GM19463 (cell line): ENCODE measurements around the gene ANOS1.

Experiments used
- ATAC-seq: cut with Tn5 transposase; IDR thresholded peaks from one replicate; pipeline ENCODE4 v1.9.1; 2021; ENCODE audit warnings: mild to moderate bottlenecking, moderate library complexity; ENCODE audit not compliant: unreplicated experiment

ANOS1 gene

DNA sequence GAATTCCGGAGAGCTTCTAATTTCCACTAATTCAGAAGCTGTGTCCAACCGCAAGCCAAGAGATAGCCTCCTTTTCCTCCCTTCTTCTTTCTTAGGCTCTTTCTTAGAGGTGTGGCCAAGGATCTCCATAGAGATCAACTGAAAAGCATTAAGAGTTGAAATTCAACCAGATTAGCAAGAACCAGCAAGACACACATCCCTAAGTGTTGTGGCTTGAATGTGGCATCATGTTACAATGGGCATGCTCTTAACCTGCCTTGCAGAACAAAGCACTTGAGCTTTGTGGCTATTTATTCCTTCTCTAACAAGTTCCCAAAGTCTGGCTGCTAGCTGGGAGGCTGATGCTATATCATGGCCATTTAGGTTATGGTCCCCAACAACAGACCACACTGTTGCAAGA is 10.4 kb downstream of the ANOS1 start:
- ATAC-seq = no peak

DNA sequence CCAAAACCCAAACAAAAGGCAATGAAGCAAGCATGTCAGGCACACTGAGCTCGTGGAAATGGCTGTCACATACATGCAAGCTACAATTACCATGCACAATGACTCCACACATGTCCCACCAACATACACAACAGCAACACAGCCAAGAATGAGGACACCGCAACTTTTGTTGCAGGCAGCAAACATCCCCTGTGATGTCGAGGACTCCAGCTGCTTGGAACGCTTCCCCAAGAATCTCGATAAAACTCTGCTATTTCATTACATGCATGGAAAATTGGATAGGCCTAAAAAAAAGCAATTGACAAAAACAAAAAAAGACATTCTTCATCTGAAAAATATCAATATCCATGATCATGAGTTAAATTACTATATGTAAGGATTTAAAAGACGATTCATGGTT is 11.8 kb downstream of the ANOS1 start:
- ATAC-seq = no peak

DNA sequence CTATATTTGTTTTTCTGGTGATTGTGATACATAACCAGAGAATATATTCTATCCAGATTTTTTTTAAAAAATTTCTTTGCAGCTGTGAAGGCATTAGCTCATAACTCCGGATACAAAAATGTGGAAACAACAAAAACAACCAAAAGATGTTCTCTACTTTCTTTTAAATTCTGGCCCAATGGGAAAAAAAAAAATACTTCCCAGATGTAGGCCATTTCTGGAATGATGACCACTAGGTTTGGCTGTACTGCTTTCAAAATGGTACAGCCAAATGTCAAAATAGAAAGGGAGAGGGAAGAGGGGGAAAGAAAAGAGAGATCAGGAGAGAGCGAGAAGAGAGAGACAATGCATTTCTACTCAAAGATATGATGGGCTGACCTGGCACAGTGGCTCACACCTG is 14.6 kb downstream of the ANOS1 start:
- no peak for ATAC-seq

DNA sequence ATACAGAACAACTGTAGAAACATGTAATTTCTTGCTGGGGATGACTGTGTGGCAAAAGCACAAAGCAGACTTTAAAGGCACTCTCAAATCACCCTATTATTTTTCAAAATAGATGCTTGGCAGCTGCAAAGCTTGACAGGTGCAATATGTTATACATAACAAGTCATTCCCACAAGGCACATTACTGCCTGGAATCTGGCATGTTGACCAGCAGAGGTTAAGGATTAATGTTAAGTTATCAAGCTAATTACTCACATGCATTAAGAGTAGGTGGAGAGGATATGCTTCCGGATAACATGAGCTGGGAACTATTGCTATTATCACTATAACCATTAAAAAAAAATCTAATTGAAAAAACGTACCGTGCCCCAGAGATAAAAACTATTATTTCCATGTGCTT is 17.8 kb downstream of the ANOS1 start:
- no peak for ATAC-seq

DNA sequence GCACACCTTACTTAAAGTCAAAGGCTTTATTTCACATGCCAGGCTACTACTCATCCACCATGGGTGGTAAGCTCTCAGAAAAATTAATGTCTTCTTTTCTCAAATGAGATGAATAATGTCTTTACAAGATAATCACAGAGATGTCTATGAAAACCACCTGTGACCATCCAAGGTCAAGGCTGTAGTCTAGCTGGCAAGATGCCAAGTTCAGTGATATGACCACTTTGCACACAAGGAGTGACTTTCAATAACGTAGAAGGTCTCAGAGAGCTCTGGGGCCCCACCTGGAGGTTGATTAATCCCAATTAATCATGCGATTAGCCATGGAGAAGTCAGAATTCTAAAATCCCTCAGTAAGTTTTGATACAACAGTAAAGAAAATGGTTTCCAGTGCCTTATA is 20.5 kb downstream of the ANOS1 start:
- ATAC-seq = no peak

DNA sequence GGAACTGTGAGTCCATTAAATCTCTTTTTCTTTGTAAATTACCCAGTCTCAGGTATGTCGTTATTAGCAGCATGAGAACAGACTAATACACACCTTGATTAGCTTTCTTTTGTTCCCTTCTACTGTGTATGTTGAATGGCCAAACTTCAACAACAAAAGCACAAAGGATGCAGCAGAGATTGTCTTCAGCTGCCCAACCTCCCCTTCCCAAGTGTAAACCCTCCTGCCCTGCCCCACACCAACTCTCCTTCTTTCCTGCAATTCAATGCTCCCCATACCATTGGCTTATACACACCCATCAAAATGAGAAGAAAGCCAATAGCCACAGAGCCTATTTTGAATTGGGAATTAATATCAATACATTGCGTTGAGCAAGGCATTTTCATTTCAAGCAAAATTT is 27.8 kb downstream of the ANOS1 start:
- ATAC-seq = no peak

DNA sequence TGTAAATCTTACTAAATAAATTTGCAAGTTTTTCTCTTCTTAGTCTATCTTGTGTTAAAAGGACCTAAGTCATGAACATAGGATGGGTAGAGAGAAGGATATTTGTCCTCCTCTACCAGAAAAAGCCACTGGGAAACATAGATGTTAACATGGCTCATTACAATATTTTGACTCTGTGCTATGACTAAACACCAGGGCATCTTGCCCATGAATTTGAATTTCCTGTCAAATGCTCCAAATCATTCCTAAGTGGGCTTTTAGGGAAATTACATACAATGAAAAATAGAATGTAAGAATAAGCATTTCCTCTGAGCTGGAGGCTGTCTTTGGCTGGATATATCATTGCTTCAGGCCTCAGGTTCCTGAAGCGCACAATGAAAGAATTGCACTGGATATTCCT is 39.1 kb downstream of the ANOS1 start:
- no peak for ATAC-seq

DNA sequence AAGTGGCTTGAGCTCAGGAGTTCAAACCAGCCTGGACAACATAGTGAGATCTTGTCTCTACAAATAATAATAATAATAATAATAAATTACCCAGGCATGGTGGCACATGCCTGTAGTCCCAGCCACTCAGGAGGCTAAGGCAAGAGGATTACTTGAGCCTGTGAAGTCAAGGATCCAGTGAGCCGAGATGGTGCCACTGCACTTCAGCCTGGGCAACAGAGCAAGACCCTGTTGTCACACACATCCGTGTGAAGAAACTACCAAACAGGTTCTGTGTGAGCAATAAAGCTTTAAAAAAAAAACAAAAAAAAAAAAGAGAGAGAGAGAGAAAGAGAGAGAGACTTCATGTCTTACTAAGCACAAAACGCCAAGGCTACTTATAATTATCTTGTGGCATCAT is 42.5 kb downstream of the ANOS1 start:
- ATAC-seq = no peak

DNA sequence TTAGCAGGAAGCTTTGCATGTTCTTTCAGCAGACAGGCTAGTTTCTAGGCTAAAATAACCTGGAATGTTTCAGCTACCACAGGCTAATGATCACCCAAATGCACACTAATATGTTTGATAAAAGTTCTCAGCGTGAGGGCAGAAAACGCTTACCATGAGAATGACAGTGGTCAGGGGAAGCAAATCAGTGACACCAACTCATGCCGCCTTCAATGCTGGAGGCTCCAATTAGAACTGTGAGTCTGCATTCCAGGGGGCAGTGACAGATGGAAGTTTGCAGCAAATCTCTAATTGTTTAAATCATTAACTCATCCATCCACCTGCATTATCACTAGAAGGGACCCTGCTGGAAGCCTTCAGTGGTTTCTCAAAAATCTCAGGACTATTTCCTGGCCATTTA is 43.2 kb downstream of the ANOS1 start:
- ATAC-seq = no peak

DNA sequence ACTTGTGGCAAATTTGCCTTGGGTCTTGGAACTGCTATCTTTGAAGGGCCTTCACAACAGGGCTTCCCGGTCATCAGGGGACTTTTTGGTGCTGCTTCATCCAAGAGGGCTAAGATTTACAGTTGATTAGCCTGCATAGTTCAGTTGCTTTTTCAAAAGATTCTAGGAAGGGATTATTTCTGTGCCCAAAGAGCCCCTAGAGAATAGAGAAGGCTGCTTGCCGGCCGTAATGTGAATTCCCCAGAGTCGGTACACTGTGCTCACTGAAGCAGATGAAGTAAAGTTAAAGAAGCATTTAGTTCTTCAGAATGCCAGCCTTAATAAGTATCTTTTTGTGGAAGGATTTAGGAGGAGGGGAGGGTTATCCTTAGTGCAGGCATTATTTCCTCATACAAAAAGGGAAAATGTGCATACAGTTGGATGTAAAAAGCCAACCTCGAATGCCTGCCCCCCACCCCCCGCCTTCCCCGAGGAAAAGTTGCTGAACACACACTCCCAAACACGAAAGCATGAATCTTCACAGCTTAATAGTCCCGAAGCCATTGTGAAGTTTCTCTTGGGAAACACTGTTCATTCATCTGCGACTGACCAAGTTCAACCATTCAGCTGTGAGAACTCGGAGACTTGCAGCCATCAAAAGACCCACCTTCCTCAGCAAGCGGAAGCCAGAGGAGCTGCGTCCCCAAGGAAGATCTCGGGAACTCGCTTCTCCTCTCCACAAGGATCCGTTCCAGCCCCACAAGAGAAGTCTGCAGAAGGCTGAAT is 47.6 kb downstream of the ANOS1 start:
- ATAC-seq = peak; percentile 39

DNA sequence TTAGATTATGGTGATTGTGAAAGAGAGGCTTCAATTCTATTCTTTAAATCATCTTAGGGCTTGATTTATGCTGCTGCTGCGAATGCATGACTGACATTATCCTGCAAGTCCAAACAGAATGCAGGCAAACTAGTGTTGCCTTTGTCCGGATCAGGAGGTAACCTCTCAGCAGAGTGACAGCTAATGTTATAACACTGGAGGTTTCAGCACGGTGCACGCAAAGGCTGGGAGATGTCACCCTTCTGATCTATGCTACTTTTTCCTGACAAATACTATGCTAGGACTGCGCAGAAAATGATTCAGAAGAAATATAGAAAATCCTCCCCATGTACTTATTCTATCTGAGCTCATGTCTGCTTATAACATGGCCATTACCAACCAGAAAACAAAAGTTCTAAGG is 48.2 kb downstream of the ANOS1 start:
- no peak for ATAC-seq

DNA sequence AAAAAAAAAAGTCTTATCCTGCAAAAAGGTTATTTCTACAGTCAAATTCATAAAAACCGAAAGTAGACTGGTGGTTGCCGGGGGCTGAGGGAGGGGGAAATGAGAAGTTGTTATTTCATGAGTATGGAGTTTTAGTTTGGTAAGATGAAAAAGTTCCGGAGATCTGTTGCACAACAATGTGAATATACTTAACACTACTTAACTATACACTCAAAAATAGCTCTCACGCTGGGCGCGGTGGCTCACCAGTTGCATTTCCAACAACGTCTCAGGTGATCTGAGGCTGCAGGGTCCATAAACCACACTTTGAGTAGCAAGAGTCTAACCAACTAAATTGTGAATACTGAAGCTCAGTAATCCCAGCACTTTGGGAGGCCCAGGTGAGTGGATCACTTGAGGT is 52.4 kb downstream of the ANOS1 start:
- ATAC-seq = no peak

DNA sequence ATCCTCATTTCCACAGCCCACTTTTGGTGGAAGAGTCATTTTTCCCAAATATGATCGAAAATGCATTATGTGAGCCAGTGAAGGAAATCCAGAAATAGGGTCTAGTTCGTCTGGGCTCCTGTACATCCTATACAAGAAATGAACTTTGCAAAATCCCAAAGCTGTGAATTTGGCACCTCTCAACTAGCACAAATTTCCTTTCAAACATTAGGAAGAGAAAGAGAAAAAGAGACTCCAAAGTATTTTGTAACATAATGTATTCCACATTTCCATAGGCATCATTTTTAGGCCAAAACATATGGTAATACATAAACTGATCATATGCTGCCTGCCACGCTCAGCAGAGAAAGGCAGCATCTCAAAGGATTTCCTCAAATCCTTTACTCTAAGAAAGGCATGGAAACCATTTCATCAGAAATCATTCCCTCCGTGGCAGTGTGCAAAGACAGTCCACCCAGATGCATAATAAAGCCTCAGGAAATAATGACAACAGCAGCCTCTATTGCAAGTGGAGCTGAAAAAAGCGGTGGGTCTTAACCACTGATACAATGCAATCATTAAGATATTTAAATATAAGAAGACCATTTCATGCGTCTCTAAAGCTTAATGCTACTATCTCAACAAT is 56.8 kb downstream of the ANOS1 start:
- ATAC-seq = no peak

DNA sequence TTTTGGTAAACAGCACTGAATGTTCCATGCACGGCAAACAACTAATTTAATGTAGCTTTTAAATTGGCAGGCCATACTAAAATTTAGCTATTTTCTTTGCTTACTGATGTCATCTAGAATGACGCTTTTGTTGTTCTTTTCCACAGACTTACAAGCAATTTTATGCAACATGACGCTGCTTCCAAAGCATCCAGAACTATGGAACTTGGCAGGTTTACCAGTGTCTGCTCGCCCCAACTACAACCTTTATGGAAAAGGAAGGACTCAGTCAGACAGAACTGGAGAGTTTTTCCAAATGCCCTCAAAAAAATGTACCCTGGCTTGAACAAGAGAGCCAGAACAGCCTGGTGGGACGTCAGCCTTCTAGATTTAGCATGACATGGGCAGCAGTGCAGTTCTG is 58.7 kb downstream of the ANOS1 start:
- no peak for ATAC-seq

DNA sequence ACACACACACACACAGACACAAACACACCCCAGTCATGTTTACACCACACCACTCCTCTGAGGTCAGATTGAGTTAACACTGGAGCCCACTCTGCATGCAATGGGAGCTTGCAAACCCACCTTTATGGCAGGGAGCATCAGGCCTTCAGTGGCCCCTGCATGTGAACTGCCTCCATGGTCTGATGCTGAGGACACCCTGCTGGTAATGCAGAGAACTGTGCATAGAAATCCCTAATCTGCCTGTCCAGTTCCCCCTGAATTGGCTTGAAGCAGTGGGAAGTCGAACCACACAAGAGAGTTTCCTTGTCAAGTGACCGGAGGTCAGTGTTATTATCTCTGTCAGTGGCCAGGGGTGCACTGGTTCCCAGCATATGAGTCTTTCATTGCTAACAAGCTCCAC is 59.8 kb downstream of the ANOS1 start:
- no peak for ATAC-seq

DNA sequence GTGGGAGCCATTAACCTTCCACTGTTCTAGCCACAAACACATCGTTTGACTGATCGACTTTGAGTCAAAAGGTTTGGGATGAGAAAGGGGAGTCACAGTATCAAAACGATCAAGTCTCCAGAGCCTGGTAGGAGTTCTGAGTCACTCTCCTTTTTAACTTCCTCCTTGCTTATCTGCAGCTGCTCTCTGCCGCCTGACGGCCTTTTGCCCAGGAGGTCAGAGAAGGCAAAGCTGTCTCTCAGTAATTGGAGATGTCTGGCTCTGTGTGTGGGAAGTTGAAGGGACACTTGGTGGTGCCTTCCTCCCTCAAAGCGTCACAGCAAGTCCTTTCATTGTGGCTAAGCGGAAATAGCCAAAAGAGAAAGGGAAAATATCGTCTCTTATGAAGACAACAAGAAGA is 63.1 kb downstream of the ANOS1 start:
- ATAC-seq = no peak

DNA sequence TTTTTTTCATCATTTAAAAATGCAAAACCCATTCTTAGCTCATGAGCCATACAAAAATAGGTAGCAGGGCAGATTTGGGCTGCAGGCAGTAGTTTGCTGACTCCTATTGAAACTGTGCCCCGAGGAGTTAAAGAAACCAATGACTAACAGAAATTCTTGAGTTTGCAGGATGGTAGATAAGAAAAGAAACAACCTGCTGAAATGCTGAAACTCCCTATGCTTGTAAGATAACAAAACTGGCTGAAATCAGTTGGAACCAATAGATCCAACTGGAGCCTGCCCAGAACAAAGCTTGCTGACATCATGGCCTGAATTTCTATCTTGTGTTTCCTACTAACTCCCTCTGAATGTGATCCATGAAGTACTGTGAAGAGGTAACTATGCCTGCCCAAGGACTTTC is 68.6 kb downstream of the ANOS1 start:
- no peak for ATAC-seq

DNA sequence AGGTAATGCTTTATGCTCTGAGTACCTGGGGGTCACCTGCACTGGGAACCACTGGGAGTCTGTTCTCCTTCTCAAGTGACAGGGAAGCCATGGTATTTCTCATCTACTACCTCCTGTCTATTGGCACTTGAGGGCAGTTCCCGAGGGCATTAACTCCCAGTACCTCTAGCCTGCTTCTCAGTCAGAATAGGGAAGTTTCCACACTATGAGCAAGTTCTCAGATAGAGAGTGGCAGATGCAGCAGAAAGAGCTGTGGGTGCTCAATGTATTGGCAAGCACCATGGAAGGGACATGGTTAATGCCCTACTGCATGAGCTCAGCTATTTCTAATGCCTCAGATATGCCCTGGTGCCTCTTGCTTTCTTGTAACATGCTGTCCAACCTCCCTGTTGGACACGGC is 74.1 kb downstream of the ANOS1 start:
- no peak for ATAC-seq

DNA sequence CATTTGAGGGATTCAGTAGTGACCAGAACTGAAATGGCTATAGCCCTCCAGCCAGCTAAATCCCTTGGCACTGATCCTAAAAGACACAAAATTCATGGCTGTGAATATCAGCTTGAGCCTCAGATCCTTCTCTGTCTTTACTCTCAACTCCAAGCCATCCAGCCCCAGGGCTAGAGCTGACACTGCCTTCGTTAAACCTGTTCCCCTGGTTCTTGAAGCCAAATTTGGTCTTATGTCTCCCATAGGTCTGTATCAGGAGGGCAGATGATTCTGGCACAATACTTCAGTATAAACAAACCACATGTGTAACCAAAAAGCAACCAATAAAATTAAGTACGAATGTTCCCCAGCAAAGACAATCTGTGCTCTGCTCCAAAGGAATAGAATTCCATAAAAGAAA is 78.0 kb downstream of the ANOS1 start:
- no peak for ATAC-seq

DNA sequence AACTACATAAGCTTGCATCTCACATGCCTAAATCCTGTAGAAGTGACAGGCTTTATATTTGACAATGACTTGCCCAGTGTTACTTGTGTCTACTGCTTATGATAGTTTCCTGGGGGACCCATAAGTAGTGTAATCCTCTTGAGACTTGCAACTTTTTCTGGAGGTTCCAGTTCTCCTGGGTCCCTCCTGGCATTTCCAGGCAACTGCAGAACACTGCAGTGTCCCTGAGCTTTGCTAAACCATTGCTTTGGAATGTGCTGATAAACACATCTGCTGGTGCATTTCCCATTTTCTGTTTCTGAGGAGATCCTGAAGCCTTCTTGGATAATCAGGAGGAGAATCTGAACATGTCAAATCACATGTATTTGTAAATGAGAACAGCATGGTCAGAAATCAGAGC is 82.0 kb downstream of the ANOS1 start:
- ATAC-seq = no peak

DNA sequence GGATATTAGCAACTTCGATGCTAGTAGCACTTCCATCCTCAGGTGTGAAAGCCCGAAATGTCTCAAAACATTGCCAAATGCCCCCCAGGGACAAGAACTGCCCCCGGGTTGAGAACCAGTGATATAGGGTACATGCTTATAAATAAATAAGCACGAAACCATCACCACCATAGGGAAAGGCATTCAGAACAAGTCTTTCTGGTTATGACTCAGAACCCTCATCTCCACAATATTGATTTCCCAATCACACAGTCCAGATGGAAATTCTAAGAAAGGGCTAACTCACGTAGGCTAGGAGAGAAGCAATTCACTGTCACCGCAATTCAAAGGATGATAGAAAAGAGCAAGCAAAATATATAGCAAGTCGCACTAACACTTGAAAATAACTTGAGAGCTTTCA is 84.8 kb downstream of the ANOS1 start:
- no peak for ATAC-seq

DNA sequence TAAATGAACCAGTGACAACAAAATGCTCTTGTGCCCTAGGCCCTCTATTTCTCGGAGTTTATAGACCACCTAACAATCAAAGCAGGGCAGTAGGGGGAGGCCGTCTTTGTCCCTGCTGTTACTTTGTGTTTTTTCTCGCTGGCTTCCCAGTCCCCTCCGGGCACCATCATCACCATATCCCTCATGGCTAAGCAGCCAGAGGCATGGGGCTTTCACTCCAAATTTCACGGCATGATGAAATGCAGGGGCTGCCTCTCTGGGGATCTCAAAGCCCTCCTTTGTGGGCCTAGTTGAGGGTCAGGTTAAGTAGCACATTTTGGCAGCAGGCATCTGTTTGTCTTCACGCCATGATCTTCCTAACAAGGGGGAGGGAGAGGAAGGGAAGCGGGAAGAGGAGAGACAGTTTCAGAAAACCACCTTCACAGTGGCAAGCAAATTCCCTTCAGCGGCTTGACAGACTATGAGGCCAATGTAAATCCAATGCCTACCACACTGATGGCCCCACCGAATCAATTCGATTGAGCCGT is 91.9 kb downstream of the ANOS1 start:
- ATAC-seq = no peak

DNA sequence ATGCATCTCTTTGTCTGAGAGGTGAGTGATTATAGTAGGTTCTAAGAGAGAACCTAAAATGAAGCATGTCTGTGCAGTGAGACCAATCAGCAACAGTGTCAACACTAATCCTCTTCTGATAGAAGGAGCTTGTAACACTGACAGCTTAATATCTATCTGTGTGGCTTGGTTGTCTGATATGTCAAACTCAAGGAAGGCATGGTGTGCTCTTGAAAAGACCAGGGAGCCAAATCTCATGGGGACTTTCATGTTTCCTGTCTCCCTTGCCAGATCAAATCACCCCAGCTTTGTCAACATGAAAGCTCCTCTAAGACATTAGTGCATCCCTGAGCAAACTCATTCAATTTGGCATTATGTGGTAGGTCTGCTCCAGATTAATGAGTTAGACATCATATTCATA is 95.4 kb downstream of the ANOS1 start:
- no peak for ATAC-seq
